RKO (cell line): ENCODE data around the gene ECEL1.

Source experiments
- DNase-seq: peaks from one replicate; pipeline ENCODE4 v3.0.0-alpha.2; 2016; ENCODE audit warnings: low spot score

ECEL1 gene

DNA sequence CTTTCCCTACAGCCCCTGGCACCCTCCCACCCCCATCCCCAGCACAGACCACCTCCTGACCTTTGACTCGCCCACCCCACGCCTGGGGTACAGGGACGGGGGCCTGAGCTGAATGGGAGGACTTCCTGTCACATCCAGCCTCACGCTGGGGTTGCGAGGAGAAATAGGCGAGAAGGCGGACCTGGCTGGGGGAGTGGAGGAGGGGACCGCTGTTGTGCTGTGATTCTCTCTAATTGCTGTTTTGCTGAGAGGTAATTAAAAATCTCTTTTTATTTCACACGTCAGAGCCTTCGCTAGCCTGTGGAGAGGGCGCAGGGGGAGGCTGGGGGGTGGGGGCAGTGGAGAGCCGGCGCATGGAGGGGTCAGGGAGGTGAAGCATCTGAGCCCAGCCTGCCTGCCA, 9.7 kb upstream of the ECEL1 start:
- DNase-seq: no peak

DNA sequence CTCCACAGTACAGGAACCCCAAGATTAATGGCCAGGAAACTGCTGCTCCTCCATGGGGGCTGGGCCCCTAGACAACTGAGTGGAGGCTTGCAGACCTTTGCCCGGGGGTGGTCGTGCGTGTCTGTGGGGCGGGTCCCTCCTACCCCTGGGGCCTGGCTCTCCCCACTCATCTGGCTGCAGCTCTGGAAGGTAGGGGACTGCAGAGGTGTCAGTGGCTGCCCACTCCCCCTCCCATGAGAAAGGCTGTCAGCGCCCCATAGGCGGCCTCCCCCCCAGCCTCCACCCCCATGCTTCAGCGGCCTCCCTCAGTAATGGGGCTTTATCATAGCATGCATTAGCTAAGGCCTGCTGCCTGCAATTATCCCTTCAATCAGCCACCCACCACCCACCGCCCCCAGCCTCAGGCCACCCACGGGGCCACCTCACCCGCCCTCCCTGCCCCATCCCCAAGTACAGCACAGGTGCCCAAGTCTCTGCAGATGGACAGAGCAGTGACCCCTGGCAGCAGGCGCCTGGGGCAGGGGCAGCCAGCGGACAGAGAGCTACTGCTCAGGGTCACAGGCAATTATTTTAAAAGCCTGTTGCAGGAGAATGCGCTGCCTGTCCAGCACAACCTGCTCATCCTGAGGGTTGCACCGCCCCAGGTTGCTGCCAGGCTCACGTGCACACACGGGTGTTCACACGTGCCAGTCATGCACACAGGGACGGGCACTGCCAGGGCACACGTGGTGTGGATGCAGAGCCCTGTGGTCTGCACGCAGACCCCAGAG, 9.1 kb upstream of the ECEL1 start:
- no peak for DNase-seq

DNA sequence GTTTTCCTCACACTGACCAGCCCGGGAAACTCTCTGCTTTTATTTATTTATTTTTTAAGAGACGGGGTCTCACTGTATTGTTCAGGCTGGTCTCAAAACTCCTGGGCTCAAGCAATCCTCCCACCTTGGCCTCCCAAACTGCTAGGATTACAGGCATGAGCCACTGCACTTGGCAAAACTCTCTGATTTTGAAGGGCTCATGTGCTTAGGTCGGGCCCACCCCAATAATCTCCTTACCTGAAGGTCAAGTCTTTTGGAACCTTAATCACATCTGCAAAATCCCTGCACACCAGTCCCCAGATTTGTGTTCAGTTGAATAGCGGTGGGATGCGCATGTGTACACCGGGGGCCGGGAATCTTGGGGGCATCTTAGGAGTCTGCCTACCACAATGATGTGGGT, 7.7 kb upstream of the ECEL1 start:
- DNase-seq: no peak

DNA sequence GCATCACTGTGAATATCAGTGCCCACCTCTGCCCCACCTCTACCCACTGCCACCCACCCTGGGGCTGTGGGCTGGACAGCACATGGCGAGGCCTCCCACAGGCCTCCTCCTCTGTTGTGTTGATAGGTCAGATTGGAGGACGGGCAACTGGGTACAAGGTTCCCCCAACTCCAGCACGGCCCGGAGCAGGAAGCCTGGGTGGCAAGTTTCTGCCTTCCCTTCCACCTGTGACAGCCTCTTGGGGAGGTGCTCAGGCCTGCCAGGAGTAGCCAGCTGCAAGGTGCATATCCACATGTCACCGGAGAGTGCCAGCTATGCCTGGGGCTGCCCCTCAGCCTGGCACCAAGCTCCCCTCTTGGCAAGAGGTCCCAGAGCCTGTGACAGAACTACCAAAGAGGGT, 6.9 kb upstream of the ECEL1 start:
- DNase-seq: no peak

DNA sequence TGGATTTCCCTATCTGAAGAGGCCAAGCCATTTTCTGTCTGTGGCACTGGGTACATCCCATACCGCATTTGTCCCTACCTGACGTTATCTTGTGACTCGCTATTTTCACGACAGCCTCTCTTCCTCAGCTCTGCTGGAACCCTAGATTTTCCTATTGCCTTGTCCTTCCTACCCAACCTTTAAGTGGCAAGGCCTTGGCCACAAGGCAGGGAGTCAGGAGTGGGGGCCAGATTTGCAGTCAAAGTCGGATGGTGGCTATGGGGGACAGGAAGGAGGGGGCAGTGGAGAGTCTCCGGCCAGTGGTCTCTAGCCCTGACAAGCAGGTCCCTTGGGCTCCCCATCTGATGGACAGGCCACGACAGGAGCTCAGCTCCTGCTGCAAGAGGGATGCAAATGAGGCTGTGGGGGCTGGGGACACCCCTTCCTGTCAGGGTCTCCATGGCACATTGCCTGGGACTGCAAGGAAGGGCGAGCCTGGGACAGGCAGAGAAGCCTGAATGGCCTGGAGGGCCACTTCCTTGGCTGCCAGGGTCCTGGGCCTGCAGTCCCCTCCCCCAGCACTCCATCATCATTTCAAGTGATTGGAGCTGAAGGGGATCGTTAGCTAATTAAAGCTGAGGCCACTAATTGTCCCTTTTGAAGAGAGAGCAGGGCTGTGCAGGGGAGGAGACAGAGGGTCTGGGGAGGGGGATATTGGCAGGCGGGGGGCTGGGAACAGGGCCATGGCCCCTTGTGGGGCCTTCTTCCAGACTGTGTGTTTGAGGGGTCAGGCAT, 6.3 kb upstream of the ECEL1 start:
- DNase-seq: no peak

DNA sequence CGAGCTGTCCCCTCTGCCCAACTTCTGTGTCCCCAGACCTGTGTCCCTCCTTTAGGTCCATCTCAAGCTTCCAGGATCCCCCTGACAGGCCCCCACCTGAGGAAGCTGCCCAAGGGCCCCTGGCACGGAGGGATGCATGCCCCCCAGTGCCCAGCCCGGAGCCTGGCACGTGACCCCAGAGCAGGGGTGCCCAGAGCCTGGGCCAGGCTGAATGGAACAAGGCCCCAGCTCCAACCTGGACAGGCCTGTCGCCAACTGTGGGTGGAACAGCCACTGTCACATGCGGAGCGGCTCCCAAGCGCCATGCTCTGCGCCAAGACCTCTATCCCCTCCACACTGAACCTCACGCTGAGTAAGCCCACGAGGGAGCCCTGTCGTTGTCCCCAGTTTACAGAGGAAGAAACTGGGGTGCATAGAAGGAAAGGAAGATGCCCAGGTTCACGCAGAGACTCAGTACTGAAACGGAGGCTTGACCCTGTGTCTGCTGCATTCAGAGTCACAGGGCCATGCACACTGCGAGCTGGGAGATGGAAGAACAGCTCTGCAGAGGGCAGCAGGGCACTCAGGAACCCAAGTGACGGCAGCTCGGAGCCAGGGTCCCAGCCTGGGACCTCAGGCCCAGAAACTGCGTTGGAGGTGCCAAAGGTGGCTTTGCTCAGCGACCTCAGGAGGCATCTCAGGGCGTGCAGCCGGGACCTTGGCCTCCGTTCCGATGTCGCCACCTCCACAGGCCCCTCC, 5.5 kb upstream of the ECEL1 start:
- DNase-seq: no peak

DNA sequence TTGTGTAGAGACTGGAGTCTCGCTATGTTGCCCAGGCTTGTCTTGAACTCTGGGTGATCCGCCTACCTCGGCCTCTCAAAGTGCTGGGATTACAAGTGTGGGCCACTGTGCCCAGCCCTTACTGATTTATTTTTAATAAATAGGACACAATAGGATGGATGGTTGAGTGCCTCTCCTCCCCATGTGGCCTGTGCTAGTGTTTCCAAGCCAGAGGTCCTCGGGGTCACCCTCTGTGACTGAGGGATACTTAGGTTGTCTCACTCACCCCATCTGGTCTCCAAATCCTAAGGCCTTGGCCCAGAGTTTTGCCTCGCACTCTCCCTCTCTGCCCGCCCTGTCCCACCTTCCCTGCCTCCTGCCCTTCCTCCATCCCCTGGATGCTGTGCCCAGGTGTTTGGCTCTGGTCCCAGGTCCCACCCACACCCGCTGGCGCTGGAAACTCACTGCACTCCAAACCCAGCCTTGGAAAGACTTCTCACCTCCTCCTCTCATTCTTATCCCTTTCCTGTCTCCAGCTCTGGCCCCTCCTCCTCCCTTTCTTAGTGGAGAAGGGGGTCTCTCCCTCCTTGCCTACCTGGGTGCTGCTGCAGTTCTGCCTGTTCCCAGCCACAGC, 4.7 kb upstream of the ECEL1 start:
- DNase-seq: no peak

DNA sequence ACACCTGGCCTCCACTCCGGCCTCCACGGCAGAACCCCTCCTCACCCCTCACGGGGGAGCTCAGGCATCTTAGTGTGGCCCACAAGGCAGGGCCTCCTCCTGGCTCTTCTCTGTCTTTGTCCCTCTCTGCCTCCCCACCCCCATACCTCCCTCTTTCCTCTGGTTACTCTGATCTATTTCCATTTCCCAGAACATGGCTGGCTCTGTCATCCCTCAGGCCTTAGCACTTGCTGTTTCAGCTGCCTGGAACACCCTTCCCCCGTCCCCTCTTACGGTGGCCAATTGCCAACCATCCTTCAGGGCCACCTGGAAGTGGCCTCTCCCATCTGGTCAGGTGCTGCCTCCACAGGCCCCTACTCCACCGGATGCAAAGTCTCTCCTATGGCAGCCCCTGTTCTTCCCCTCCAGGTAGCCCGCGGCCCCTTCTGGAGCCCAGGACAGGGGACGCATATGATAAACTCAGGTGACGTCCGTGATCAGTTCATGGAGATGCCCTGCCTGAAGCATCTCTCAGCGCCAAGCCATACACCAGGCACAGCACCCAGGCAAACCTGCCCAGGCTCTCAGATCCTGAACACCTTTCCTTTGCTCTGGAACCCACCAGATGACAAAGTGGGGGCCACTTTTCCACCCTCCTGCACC, 3.6 kb upstream of the ECEL1 start:
- no peak for DNase-seq

DNA sequence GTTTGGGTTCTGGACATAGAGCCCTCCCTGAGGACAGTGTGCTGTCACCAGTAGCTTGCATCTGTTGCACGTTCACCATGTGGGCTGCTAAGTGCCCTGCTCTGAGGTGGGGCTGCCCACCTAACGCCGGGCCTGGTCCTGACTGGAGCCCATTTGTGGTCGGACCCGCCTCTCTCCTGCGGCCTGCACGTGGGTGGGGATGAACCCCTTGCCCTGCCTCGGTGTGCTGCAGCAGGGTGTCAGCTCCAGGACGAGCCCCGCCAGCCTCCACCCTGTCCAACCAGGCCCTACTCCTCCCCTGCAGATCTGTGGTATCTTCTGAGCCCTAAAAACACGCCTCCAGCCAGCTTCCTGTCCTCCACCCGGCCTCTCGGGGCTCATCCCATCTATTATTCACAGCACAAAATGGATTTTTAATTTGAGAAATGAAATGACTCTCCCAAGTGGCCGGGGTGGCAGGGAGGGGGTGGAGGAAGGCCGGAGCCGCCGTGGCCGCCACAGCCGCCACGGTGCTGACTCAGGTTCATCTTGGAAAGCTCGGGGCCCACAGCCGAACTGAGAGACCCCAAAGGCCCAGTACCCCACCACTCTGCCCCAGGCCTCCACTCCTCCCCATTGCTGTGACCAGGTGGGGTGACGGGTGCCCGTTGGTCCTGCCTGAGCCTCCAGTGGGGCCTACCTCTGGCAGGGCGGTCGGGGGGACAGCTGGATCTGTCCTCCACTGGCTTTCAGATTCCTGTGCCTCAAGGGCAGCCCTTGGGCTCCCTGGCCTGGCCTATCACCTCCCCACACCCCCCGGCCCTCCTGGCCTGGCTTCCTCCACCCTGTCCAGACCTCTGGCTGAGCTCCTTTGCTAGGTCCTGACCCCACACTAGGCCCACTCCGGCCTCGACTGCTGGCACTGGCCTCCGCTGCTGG, 2.8 kb upstream of the ECEL1 start:
- no peak for DNase-seq

DNA sequence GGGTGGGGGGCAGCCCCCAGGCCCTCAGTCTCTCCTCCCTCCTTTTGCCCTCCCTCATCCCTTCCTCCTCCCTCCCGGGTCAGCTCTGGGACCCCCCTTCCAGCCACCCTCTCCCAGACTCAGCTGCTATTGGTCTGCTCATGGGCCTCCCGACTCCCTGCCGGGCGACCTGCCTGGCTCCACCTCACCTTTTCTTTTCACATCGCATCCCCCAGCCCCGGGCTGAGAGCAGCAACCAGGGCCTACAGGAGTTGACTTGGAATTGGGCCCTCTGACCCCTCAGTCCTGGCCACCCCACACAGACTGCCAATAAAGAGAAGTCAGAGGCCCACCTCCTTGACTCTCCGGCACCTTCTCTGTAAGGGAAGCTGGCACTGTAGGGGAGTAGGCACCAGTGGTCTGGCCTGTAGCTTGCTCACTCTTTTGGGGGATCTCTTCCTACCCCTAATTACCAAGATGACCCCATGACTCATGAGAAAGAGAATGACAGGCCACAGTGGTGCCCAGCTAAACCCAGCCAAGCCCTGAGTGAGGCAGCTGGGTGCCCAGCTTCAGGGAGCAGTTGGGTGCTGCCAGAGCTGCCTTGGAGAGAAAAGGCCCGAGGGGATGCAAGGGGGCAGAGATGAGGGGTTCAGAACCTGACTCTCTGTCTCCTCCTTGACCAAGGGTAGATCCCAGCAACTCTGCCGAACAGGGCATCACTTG, 2.0 kb upstream of the ECEL1 start:
- DNase-seq: no peak

DNA sequence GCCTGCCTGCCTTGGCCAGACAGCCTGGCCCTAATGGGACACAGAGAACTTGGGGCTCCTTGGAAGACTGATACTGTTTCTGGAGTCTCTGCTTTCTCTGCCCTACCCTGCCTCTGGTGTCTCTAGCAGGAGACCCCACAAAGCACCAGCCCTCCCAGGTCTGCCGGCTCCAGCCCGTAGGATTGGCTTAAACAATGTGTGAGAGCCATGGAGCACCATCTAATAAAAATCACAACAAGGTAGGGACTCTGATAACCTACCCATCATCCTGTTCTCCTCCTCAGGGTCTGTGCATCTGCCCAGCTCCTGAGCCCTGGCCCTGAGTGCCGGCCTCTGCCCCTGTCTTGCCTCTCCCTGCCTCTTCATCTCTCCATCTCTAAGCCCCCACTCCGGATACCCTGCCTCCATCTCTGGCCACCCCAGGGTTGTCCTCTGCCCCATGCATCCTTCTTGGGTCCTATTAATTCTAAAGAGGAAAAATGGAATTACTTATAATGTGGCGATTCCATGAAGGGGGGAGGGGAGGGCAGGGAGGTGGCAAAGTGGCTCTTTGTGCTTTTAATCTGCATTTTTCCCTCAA, 1.2 kb upstream of the ECEL1 start:
- DNase-seq: no peak

DNA sequence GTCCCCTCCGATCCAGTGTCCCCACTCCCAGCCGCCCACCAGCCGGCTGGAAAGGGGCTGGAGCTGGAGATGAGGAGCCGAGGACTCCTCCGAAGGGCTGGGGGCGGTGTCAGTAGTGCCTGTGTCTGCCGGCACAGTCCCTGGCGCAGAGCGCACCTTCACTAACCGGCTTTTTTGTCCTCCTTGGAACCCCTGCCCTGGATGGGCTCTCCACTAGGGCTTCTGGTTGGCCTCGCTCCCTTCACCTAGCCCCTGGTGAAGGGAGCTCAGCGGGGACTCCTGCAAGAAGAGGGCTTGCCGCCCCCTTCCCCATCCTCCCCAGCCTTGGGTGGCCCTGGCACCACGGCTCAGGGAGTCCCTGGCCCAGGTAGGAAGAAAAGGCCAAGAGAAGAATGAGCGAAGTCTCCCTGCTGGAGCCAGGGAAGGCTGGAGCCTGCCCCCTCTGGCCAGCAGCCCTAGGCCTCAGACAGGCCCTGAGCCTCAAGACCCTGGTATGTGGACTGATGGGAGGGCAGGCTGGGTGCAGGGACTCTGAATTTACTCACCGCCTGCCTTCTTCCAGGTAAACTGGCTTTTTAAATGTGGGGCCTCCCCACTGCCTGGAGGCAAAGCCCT, 570 bp upstream of the ECEL1 start:
- no peak for DNase-seq

DNA sequence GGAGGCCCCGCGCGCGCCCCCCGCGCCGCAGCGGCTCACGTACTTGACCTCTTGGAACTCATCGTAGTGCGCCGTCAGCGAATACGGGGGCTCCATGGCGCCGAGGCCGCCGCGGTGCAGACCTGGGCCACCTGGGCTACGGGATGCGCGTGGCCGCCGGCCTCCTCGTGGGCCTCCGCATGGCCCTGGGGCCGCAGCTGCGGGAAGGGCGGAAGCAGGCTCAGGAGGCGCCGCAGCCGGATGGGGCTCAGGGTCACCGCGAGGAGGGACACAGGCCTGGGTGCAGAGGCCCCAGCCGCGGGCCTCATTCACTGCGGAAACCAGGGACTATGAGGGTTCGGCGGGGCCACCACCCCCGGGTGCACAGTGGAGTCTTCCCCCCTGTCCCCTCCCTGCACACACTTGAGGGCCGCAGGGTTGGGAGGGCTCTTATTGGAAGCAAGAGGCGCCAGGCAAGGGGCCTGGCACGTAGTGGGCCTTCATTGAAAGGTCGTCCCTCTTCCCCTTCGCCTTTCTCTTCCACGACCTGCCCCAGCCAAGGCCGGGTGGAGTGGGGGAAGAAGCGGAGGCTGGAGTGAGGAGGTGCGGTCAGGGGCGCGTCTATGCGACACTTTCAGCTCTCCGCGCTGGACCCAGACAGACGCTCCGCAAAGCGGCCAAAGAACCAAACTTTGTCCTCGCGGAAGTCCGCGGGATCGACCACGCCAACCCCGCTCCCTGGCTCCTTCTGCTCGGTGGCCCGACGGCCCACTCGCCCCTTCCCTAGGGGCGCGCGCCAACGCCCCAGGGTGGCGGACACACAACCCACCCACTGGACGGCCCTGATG, 863 bp downstream of the ECEL1 start:
- no peak for DNase-seq

DNA sequence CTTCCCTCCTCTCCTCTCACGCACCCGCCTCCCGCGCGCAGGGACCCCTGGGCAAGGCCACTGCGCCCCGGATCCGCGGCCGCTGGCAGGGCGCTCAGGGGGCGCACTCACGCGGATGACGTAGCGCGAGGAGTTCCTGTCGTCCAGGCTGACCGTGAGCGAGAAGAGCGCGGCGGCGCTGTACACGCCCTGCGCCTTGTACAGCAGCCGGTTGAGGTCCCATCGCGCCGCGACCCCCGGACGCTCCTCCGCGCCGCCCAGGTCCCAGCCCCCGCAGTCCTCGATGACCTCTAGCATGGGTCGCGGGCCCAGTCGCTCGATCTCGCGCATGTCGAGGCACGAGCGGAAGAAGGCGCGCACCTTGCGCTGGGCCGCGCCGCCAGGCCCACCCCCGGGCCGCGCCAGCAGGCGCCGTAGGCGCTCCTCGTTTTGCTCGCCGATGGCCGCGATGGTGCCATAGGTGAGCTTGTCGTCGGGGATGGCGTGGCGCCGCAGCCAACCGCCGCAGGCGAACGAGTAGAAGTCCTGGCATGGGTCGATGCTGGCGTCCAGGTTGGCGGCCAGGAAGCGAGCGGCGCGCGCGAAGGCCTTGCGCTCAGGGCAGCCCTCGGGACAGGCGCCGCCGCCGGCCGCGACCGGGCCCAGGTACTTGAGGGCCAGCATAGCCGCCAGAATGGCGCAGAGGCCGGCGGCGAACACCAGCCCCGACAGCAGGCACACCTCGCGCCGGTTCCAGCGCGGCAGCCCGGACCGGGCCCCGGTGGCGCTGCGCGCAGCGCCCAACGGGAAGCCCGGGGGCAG, 1.7 kb downstream of the ECEL1 start:
- DNase-seq: no peak

DNA sequence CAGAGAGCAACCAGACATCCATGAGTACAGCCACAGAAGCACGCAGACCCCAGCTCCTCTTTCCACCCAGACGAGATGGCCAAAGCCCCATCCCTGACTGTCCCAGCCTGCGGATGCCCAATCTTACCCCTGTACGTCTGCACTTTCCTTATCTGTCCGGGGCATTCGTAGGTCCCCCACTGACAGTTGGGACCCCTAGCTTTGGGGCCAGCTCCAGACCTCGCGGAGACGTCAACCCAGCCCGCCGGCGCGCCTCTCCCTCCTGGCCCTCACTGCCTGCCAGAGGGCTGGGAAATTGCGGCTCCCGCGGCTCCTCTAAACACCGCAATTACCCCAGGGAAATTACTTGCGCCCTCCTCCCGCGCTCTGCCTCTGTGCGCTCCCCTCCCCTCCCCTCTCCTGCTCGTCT, 2.3 kb downstream of the ECEL1 start:
- DNase-seq: no peak

DNA sequence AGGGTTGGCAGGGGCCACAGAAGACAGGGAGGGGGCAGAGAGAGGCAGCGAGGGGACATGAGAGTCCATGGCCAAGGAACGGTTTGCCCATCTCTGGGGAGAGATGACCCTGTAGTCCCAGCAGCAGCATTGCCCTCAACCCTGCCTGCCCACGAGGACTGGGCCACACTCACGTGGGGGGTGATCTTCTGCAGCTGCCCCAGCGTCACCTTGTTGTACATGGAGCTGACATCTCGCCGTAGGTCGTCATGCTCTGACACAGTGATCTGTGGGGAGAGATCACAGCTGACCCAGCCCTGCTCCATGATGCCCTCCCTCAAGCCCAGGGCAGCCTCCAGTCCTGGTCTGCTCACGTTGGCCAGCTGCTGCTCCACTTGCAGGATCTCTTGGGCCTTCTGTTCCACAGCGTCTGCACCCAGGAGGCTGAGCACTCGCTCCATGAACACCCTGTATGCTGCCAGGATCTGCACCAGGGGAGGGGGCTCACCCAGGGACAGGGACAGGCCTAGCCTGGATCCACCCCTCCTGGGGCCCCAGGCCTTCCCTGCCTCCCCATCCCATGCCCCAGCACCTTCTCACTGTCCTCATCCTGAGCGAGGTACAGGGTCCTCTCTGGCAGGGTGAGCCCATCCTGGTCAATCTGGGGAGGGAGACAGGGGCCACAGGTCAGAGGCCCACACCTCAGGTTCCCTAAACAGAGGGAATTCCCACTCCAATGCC, 2.8 kb downstream of the ECEL1 start:
- DNase-seq: no peak
